SIG-M5 (cell line): ENCODE measurements around the gene NSUN5.
"Not testable (repeated sequence)": the region's sequence is repeated elsewhere in the genome, so short reads cannot be mapped to it uniquely, and the experiment has no call there.

Experiments used
- DNase-seq: peaks from one replicate; lab custom pipeline; 2025; lab: John Stamatoyannopoulos, UW

The NSUN5 gene

GRCh38 chr7:73267813-73268212, 40.8 kb downstream of the NSUN5 start:
- not testable (repeated sequence) for DNase-seq

GRCh38 chr7:73266719-73267368, 41.8 kb downstream of the NSUN5 start:
- DNase-seq: not testable (repeated sequence)

- not testable (repeated sequence) for DNase-seq
Observed at GRCh38 chr7:73262416-73262815, 46.2 kb downstream of the NSUN5 start.
